GM12878 (cell line): Measurements from ENCODE around the gene AGPAT4. TPM values are rescaled to one million over a fixed set of nuclear protein-coding genes. Genes with fewer than 3 reads are reported as not detected.

Experiments
- ATAC-seq: fragments of 200-7000 bp; cut with Tn5 transposase; 3 replicates; pipeline ENCODE4 v1.9.1; 2020; ENCODE audit warnings: mild to moderate bottlenecking, moderate library complexity
- BruUV-seq: library from RNA; stranded (reverse); fragments of 400-500 nt; replicated peaks from 2 replicates; lab custom pipeline; 2021; lab: Mats Ljungman, UMichigan
- CTCF ChIA-PET: fragments of 300-600 bp; sonication (Branson Sonifier 250); formaldehyde crosslinking; extraction: SDS; loops from one replicate; lab custom pipeline; 2021; ENCODE audit warnings: inconsistent platforms; lab: Yijun Ruan, JAX
- POLR2A ChIA-PET: fragments of 350-600 bp; formaldehyde crosslinking; extraction: SDS; loops from one replicate; lab custom pipeline; 2021; ENCODE audit warnings: inconsistent platforms; lab: Charles Lee
- RAD21 ChIA-PET: fragments of 300-600 bp; sonication (Branson Sonifier 250); formaldehyde crosslinking; loops from one replicate; lab custom pipeline; 2023; ENCODE audit warnings: antibody characterized with exemption; ENCODE audit not compliant: unreplicated experiment; lab: Charles Lee
- SMC1A ChIA-PET: fragments of 300-600 bp; sonication (Branson Sonifier 250); formaldehyde crosslinking; loops from one replicate; lab custom pipeline; 2023; ENCODE audit not compliant: unreplicated experiment, uncharacterized antibody; lab: Charles Lee
- DNase-seq: peaks from one replicate; pipeline ENCODE4 v3.0.0-alpha.2; 2011; ENCODE audit warnings: low read depth, low spot score
- FAIRE-seq: peaks from 3 replicates; lab custom pipeline; 2011; peaks lifted over from hg19 to GRCh38; lab: Jason Lieb, UNC
- H2AFZ ChIP-seq: 2 replicates; pipeline ENCODE4 v1.6.0; 2011; ENCODE audit warnings: low read depth, low read length, control low read depth; ENCODE audit not compliant: control insufficient read depth
- H3K27ac ChIP-seq: 2 replicates; pipeline ENCODE4 v1.5.1; 2011; ENCODE audit warnings: control low read depth; ENCODE audit not compliant: control insufficient read depth, insufficient read depth
- H3K27me3 ChIP-seq, 2 experiments: replicated peaks in 1 of 2; 2 replicates each; pipeline versions ENCODE4 v1.6.0 to v1.6.1; 2011; ENCODE audit warnings: low read length in 1 of 2; ENCODE audit not compliant: control insufficient read depth in 2 of 2, insufficient read depth in 2 of 2
- H3K36me3 ChIP-seq, 2 experiments: 2 replicates each; pipeline ENCODE4 v1.5.1; 2011; ENCODE audit warnings: low read length in 1 of 2; ENCODE audit not compliant: control insufficient read depth in 2 of 2, insufficient read depth in 2 of 2
- H3K4me1 ChIP-seq: 2 replicates; pipeline ENCODE4 v1.6.1; 2011; ENCODE audit warnings: mild to moderate bottlenecking, low read length, moderate library complexity, mixed read lengths; ENCODE audit not compliant: control insufficient read depth, insufficient read depth
- H3K4me2 ChIP-seq: 2 replicates; pipeline ENCODE4 v1.6.0; 2011; ENCODE audit warnings: control low read depth; ENCODE audit not compliant: control insufficient read depth, insufficient read depth
- H3K4me3 ChIP-seq: fragments of 200-600 bp; sonication (generic); 2 replicates; pipeline ENCODE4 v1.5.1; 2016
- H3K79me2 ChIP-seq: 2 replicates; pipeline ENCODE4 v1.6.0; 2011; ENCODE audit warnings: low read length; ENCODE audit not compliant: control insufficient read depth, insufficient read depth
- H3K9ac ChIP-seq: 2 replicates; pipeline ENCODE4 v1.8.0; 2011; ENCODE audit warnings: low read length, control low read depth, mixed read lengths; ENCODE audit not compliant: control insufficient read depth, insufficient read depth
- H3K9me3 ChIP-seq: replicated peaks from 3 replicates; pipeline ENCODE4 v1.5.1; 2011; ENCODE audit warnings: mild to moderate bottlenecking, low read length; ENCODE audit not compliant: control insufficient read depth, insufficient read depth
- H4K20me1 ChIP-seq: 2 replicates; pipeline ENCODE4 v1.6.0; 2011; ENCODE audit not compliant: control insufficient read depth, insufficient read depth
- DPF2 ChIP-seq: fragments of 450-650 bp; IDR thresholded peaks from 2 replicates; pipeline ENCODE4 v1.6.1; 2017; ENCODE audit warnings: mild to moderate bottlenecking
- MYB ChIP-seq: fragments of 150-350 bp; IDR thresholded peaks from 2 replicates; pipeline ENCODE4 v1.6.1; 2014; ENCODE audit warnings: mild to moderate bottlenecking, low read depth, low read length, borderline replicate concordance
- PBX3 ChIP-seq: IDR thresholded peaks from 2 replicates; pipeline ENCODE4 v1.6.1; 2011; ENCODE audit warnings: mild to moderate bottlenecking, low read depth, low read length, moderate library complexity; ENCODE audit not compliant: insufficient replicate concordance
- RAD21 ChIP-seq: IDR thresholded peaks from 2 replicates; pipeline ENCODE4 v1.6.1; 2011; ENCODE audit warnings: mild to moderate bottlenecking, low read depth, low read length, moderate library complexity; ENCODE audit not compliant: insufficient read depth
- SMAD5 ChIP-seq: IDR thresholded peaks from 2 replicates; pipeline ENCODE4 v1.6.1; 2016; ENCODE audit warnings: antibody characterized with exemption, low read depth
- STAT3 ChIP-seq: IDR thresholded peaks from 2 replicates; pipeline ENCODE4 v1.6.1; 2011; ENCODE audit warnings: low read depth, low read length, improper control_type of control experiment
- ZNF207 ChIP-seq: fragments of 450-650 bp; IDR thresholded peaks from 2 replicates; pipeline ENCODE4 v1.6.1; 2014; ENCODE audit warnings: antibody characterized with exemption, mild to moderate bottlenecking, borderline replicate concordance
- WGBS: methylation state at CpG from one replicate; pipeline ENCODE4 v1.1.6; 2016; ENCODE audit warnings: low lambda C conversion rate; ENCODE audit not compliant: insufficient replicate concordance, insufficient coverage; ENCODE audit errors: missing lambda C conversion rate; 5-methylcytosine and 5-hydroxymethylcytosine counted together
- in situ Hi-C: fragments of 300-500 bp; cut with MboI; formaldehyde crosslinking; loops from 9 replicates; pipeline ENCODE4 v1.14.3; 2018; ENCODE audit warnings: mixed read lengths
- intact Hi-C: fragments of 100-400 bp; cut with micrococcal nuclease; formaldehyde crosslinking; loops from one replicate; pipeline ENCODE4 v1.14.2; 2022; ENCODE audit not compliant: unreplicated experiment
- polyA plus RNA-seq, 11 experiments: library from polyadenylated mRNA; depleted of rRNA in 4 of 11; unstranded in 6 of 11; stranded (reverse) in 5 of 11; fragments of >200 nt; fragmentation: Nextera tagmentation in 4 of 11; fragmentation: Illumina TruSeq in 1 of 11; extraction: Ambion mirVana in 4 of 11; extraction: Trizol in 1 of 11; gene quantifications; 1 replicate in 1 of 11; 2 replicates in 10 of 11; pipeline versions ENCODE4 v1.2.1 to v1.2.3, GENCODE V29; 2011 to 2016; ENCODE audit warnings: inconsistent platforms in 2 of 11, missing spikeins in 2 of 11, low read depth in 1 of 11
- total RNA-seq, 4 experiments: library from RNA; depleted of rRNA in 3 of 4; stranded (reverse); fragments of >200 nt in 3 of 4; fragmentation: Illumina TruSeq in 1 of 4; extraction: Trizol in 1 of 4; gene quantifications; 2 replicates each; pipeline versions ENCODE4 v1.2.1 to v1.2.3, GENCODE V29; 2013 to 2021
- TF ChIP-seq, protein P1 (sequence below): fragments of 450-650 bp; IDR thresholded peaks from 2 replicates; pipeline ENCODE4 v1.6.1; 2014; ENCODE audit warnings: mild to moderate bottlenecking

Gene AGPAT4
- total and polyA plus RNA-seq, 10 of the 15 experiments (the other 5 are each of a cell fraction or from before 2014, with no cell fraction given): 0.34 to 2.2 (median 1.3) TPM

GRCh38 chr6:161268531-161269210 is 5.2 kb downstream of the AGPAT4 start:
- TF ChIP-seq PBX3 (no peak), ZNF207 (no peak), RAD21 (no peak), SMAD5 (no peak), MYB (no peak), STAT3 (no peak), DPF2 (no peak)
- TF ChIP-seq, protein P1, sequence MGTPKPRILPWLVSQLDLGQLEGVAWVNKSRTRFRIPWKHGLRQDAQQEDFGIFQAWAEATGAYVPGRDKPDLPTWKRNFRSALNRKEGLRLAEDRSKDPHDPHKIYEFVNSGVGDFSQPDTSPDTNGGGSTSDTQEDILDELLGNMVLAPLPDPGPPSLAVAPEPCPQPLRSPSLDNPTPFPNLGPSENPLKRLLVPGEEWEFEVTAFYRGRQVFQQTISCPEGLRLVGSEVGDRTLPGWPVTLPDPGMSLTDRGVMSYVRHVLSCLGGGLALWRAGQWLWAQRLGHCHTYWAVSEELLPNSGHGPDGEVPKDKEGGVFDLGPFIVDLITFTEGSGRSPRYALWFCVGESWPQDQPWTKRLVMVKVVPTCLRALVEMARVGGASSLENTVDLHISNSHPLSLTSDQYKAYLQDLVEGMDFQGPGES: no peak
- Histone ChIP-seq H3K4me2 (no peak overlapping the region), H3K9me3 (no peaks in the 10 kb centered on the region), H3K36me3 (no peaks in the 10 kb centered on the region), H2AFZ (no peak overlapping the region), H3K4me1 (no peaks in the 10 kb centered on the region), H3K27ac (no peak overlapping the region), H4K20me1 (no peaks in the 10 kb centered on the region), H3K27me3 (no peaks in the 10 kb centered on the region), H3K4me3 (no peak overlapping the region), H3K9ac (no peak overlapping the region), H3K79me2 (no peaks in the 10 kb centered on the region)
- FAIRE-seq: no peak
- ATAC-seq: no peak
- in situ Hi-C loops: no loop called here
- 67% methylated on average over 7 of the region's 7 CpGs for WGBS
- ChIA-PET POLR2A (interaction anchor here (0.5 kb wide), 1 partner anchor 21 kb away, joined by 7 read pairs; no protein-coding TSS in a partner anchor), RAD21 (no interaction called here), CTCF (no interaction called here), SMC1A (interaction anchor here (1.1 kb wide), 1 partner anchor 16 kb away, joined by 3 read pairs; no protein-coding TSS in a partner anchor)
- BruUV-seq: no TSS peak
- no peak for DNase-seq
- intact Hi-C loops: no loop called here
